ENCODE data around the gene PSMC3IP.

DNA sequence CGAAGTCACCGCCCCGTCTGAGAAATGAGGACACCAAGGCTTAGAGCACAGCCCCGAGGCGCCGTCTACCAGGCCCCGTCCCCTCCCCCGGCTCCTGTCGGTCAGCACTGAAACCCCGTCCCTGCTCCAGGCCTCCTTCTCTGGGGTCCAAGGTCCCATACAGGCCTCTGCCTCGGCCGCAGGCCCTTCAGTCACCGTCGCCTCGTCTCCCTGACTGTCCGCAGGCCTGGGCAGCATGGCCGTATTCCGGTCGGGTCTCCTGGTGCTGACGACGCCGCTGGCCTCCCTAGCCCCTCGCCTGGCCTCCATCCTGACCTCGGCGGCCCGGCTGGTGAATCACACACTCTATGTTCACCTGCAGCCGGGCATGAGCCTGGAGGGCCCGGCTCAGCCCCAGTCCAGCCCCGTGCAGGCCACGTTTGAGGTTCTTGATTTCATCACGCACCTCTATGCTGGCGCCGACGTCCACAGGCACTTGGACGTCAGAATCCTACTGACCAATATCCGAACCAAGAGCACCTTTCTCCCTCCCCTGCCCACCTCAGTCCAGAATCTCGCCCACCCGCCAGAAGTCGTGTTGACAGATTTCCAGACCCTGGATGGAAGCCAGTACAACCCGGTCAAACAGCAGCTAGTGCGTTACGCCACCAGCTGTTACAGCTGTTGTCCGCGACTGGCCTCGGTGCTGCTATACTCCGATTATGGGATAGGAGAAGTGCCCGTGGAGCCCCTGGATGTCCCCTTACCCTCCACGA is 15.0 kb downstream of the PSMC3IP start:
- TF ChIP-seq POLR2AphosphoS5 (IDR thresholded peaks at IDR 0.05; ENCODE audit: borderline replicate concordance, low read depth, low read length), result no peak; the same call in 1 of the 2 replicates
- no peak for TF ChIP-seq EZH2 (IDR thresholded peaks at IDR 0.05)

Measured in SK-N-MC (cell line).